Activated T-helper 1 cell treated with anti-CD3 and anti-CD28 coated beads, Interleukin-12 subunit alpha, Interleukin-12 subunit beta, Interleukin-2, Interleukin-4 antibody, amounts not matched to agents 30 ng/mL and 10 ng/mL and 1 ng/mL, durations not matched to agents 14 hours and 24 hours and 36 hours (primary cell): Measurements from ENCODE around the gene ATP6V0E1. TPM values are rescaled to one million over a fixed set of nuclear protein-coding genes. Genes with fewer than 3 reads are reported as not detected.
A peak's percentile ranks its signal among the peaks of the same experiment; 100 is the strongest.
"Not testable (repeated sequence)": the region's sequence is repeated elsewhere in the genome, so short reads cannot be mapped to it uniquely, and the experiment has no call there.

ENCODE experiments used
- DNase-seq: peaks from one replicate; pipeline ENCODE4 v3.0.0; 2021; ENCODE audit warnings: low spot score
- H3K27ac Mint-ChIP-seq: one replicate; pipeline ENCODE4 v1.8.0; 2021; ENCODE audit warnings: mild to moderate bottlenecking, mixed read lengths
- H3K27me3 Mint-ChIP-seq: one replicate; pipeline ENCODE4 v1.8.0; 2022; ENCODE audit warnings: mild to moderate bottlenecking, moderate library complexity, mixed read lengths; ENCODE audit not compliant: insufficient read depth
- H3K36me3 Mint-ChIP-seq: one replicate; pipeline ENCODE4 v1.8.0; 2021; ENCODE audit warnings: low read depth, mixed read lengths
- H3K4me1 Mint-ChIP-seq: one replicate; pipeline ENCODE4 v1.8.0; 2021; ENCODE audit warnings: low read depth, mixed read lengths
- H3K4me3 Mint-ChIP-seq: one replicate; pipeline ENCODE4 v1.8.0; 2021; ENCODE audit warnings: mild to moderate bottlenecking, moderate library complexity, mixed read lengths
- H3K9me3 Mint-ChIP-seq: one replicate; pipeline ENCODE4 v1.8.0; 2021; ENCODE audit warnings: mixed read lengths
- intact Hi-C: fragments of 100-400 bp; cut with micrococcal nuclease; formaldehyde crosslinking; loops from one replicate; pipeline ENCODE4 v1.15.1; 2024
- total RNA-seq: library from RNA; stranded (reverse); gene quantifications from 2 replicates; pipeline ENCODE4 v1.2.3, GENCODE V29; 2022

Gene ATP6V0E1
- total RNA-seq, 1 donor from 2014 or later, result 149 TPM

DNA sequence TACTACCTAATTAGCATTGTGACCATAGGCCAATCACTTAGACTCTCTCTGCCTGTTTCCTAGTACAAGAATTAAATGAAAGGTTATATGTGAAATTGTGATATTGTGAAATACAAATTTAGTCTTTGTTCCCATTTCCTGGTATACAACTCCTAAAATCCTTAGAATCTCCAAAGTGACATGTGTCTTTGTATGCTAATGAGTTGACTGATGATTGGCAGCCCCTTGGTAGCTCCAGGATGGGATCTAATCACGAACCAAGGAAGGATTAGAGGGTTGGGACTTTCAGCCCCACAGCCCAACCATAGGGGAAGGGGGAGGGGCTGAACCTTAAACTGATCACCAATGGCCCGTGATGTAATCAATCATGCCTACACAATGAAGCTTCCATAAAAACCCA, 31.6 kb downstream of the ATP6V0E1 start:
- Mint-ChIP-seq H3K4me1 (peaks cover 34% of the 10 kb centered on the region), H3K36me3 (peaks cover 17% of the 10 kb centered on the region), H3K4me3 (no peak overlapping the region), H3K27me3 (no peaks in the 10 kb centered on the region), H3K27ac (no peak overlapping the region), H3K9me3 (no peaks in the 10 kb centered on the region)
- intact Hi-C loops, result no loop called here
- no peak for DNase-seq

DNA sequence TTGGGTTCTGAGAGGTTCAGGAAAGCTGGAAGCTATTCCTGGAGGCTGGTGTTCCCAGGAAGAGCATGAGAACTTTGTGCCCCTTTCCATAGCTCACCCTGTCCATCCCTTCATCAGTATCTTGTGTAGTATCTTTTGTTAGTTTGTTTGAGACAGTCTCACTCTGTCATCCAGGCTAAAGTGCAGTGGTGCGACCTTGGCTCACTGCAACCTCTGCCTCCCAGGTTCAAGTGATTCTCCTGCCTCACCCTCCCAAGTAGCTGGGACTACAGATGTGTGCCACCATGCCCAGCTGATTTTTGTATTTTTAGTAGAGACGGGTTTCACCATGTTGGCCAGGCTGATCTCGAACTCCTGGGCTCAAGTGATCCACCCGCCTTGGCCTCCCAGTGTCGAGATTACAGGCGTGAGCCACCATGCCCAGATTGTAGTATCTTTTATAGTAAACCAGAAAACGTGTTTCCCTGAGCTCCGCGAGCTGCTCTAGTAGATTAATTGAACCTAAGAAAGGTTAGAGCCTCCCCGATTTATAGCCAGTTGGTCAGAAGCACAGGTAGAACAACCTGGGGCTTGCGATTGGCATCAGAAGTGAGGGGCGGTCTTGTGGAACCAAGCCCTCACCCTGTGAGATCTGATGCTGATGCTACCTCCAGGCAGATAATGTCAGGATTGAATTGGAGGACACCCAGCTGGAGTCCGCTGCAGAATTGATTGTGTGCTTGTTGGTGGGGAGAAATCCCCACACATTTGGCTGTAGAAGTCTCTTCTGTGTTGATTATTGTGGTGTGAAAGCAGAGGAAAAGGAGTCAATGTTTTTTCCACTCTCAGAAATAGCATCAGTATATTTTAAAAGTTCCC, 32.3 kb downstream of the ATP6V0E1 start:
- intact Hi-C loops, result no loop called here
- Mint-ChIP-seq H3K4me3 (no peak overlapping the region), H3K27ac (peak overlapping the region; percentile 49), H3K4me1 (peaks cover 28% of the 10 kb centered on the region), H3K27me3 (no peaks in the 10 kb centered on the region), H3K36me3 (peaks cover 19% of the 10 kb centered on the region), H3K9me3 (no peaks in the 10 kb centered on the region)
- no peak for DNase-seq

DNA sequence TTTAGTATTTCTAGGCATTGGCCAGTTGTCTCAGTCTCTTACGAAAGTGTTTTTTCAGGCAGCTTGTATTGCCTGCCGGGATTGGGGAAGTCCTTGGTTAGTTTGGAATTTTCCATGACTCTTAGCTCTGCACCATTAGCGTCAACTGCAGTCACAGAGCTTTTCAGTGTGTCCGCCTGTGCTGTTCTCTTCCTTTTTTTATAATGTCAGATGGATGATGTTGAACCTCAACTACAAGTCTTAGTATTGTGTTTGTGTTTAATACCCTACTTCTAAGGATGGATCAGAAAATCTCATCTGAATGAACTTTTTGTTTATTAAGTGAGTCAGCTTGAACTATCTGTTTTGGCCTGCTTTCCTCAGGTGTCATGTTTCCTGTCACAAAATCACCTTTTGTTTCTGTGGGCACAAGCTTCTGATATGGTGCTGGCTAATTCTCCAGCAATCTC, 33.1 kb downstream of the ATP6V0E1 start:
- no peak for DNase-seq
- Mint-ChIP-seq H3K27me3 (no peaks in the 10 kb centered on the region), H3K4me1 (peaks cover 27% of the 10 kb centered on the region), H3K27ac (peak overlapping the region; percentile 49), H3K36me3 (peaks cover 26% of the 10 kb centered on the region), H3K4me3 (no peak overlapping the region), H3K9me3 (no peaks in the 10 kb centered on the region)
- intact Hi-C loops, result no loop called here

DNA sequence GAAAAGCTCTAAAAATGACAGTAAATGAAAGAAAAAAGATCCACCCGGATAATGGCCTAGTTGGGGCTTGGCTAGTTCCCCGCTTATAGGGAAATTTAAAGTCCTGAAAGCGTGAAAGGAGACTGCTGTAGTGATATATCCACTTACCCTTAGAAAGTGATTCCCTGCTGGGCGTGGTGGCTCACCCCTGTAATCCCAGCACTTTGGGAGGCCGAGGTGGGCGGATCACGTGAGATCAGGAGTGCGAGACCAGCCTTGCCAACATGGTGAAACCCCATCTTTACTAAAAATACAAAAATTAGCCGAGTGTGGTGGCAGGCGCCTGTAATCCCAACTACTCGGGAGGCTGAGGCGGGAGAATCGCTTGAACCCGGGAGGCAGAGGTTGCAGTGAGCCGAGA, 33.5 kb downstream of the ATP6V0E1 start:
- peaks cover 22% of the 10 kb centered on the region for H3K4me1 Mint-ChIP-seq
- intact Hi-C loops, result not testable (repeated sequence)

DNA sequence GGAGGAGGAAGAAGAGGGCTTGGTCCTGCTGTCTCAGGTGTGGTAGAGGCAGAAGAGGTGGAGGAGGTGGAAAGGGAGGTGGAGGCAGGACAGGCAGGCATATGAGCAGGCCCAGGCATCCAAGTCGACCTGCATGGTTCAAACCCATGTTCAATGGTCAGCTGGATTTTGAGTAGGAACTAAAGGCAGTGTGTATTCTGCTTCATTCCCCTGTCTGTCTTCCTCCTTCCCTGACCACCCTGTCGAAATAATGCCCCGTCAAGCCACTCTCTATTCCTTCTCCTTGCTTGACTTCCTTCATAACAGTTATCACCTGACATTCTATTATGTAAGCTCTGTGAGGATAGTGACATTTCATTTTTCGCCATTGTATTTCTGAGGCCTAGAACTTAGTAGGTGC, 34.8 kb downstream of the ATP6V0E1 start:
- intact Hi-C loops, result no loop called here

More for the DNA sequence above, 33.5 kb downstream of the ATP6V0E1 start:
- H3K27me3 Mint-ChIP-seq, H3K4me3 Mint-ChIP-seq, H3K9me3 Mint-ChIP-seq, DNase-seq: not testable (repeated sequence)
- Mint-ChIP-seq H3K27ac (peak overlapping the region; percentile 35), H3K36me3 (peaks cover 27% of the 10 kb centered on the region)

DNA sequence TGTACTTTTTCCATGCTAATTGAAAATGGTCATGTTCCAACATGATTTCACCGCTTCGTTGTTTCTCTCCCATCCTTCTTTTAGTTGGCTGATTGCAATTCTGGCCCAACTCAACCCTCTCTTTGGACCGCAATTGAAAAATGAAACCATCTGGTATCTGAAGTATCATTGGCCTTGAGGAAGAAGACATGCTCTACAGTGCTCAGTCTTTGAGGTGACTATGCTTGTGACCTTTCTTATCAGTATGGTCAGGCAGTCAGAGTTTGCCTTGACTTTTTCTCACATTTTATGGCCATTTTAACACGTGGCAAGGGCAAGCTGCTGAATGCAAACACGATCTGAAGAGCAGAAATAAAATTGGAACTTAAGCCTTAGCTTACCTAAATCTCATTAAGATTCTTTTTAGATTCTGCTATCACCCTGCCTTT, 36.6 kb downstream of the ATP6V0E1 start:
- no peaks in the 10 kb centered on the region for H3K9me3 Mint-ChIP-seq
- H3K27me3 Mint-ChIP-seq, result no peaks in the 10 kb centered on the region
- H3K4me3 Mint-ChIP-seq, result no peak overlapping the region
- intact Hi-C loops, result no loop called here
- no peak for DNase-seq
- peaks cover 21% of the 10 kb centered on the region for H3K4me1 Mint-ChIP-seq
- H3K27ac Mint-ChIP-seq, result no peak overlapping the region
- H3K36me3 Mint-ChIP-seq, result peaks cover 32% of the 10 kb centered on the region

More for the DNA sequence above, 34.8 kb downstream of the ATP6V0E1 start:
- Mint-ChIP-seq H3K27me3 (no peaks in the 10 kb centered on the region), H3K36me3 (peaks cover 29% of the 10 kb centered on the region), H3K27ac (no peak overlapping the region), H3K4me1 (peaks cover 21% of the 10 kb centered on the region), H3K9me3 (no peaks in the 10 kb centered on the region), H3K4me3 (no peak overlapping the region)
- no peak for DNase-seq

DNA sequence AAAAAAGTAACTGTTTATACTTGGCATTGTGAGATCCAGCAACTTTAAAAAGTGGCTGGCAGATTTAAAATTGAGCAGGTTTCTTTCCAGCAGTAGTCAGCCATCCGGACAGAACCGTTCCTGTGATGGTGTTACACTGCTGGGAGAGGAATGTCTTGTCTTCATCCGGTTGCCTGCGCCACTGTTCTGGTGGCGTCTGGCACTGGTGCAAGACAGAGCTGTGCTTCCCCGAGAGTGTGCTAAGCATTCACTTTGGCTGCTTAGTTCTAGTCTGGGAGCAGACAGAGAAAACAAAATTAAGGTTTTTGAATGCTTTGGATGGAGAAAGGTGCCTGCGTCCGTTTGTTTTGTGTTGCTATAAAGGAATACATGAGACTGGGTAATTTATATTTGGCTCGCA, 37.1 kb downstream of the ATP6V0E1 start:
- Mint-ChIP-seq H3K9me3 (no peaks in the 10 kb centered on the region), H3K36me3 (peaks cover 32% of the 10 kb centered on the region), H3K4me3 (no peak overlapping the region), H3K27me3 (no peaks in the 10 kb centered on the region), H3K27ac (no peak overlapping the region), H3K4me1 (peaks cover 21% of the 10 kb centered on the region)
- no peak for DNase-seq
- intact Hi-C loops, result no loop called here

DNA sequence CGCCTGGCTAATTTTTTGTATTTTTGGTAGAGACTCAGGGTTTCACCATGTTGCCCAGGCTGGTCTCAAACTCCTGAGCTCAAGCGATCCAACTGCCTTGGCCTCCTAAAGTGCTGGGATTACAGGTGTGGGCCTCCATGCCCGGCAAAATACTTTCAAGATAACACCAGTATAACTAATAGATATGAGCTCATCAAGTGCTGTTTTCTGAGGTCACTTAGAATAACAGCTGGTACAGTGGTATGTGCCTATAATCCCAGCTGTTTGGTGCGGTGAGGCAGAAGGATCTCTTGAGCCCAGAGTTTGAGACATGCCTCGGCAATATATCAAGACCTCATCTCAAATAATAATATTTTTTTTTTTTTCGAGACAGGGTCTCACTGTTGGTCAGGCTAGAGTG, 42.1 kb downstream of the ATP6V0E1 start:
- H3K27me3 Mint-ChIP-seq, result no peaks in the 10 kb centered on the region
- no peak overlapping the region for H3K27ac Mint-ChIP-seq
- no peaks in the 10 kb centered on the region for H3K4me1 Mint-ChIP-seq
- no peaks in the 10 kb centered on the region for H3K9me3 Mint-ChIP-seq
- no peak for DNase-seq
- intact Hi-C loops, result no loop called here
- no peak overlapping the region for H3K4me3 Mint-ChIP-seq
- peaks cover 18% of the 10 kb centered on the region for H3K36me3 Mint-ChIP-seq

DNA sequence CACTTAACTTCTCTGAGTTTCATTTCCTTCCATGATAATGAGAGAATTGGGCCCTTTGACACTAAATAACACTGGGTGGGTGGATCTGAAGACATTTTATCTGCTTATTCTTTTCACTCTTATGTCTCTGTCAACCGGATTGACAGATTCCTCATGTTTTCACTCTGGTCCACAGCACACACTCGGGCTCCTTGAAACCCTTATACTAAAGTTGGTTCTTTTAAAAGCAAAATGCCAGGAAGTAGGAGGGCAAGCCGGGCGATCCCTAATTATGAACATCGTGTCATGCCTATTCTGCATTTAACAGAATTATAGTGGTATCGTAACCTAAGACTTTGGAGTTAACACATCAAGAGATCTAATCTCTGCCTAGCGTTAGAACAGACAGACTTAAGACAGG, 44.3 kb downstream of the ATP6V0E1 start:
- Mint-ChIP-seq H3K9me3 (no peaks in the 10 kb centered on the region), H3K4me3 (no peak overlapping the region), H3K36me3 (peaks cover 3% of the 10 kb centered on the region), H3K27ac (no peak overlapping the region), H3K4me1 (no peaks in the 10 kb centered on the region), H3K27me3 (no peaks in the 10 kb centered on the region)
- no peak for DNase-seq
- intact Hi-C loops, result no loop called here

DNA sequence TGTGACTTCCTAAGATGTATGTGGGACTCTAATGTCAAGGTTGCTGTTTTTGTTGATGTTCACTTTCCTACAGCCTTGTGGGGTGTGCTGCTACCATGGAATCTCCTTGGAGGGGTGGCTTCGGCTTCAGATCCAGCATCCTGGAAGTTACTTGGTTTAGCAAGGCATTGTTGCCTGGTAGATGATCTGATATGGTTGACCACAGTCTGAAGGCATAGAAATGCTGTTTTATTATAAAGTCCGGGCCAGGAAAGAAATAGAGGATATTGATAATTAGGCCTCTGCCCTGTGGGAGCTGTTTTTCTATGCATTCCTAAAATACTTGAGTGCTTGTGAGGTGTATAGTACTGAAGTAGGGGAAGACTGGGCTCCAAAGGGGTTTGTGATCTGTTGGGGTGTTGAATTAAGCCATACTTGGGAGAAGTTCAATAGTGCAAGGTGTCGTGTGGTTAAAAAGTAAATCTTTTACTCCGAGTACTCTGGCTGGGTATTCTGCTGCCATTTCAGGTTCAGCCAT, 45.3 kb downstream of the ATP6V0E1 start:
- H3K36me3 Mint-ChIP-seq, result peaks cover 6% of the 10 kb centered on the region
- H3K4me3 Mint-ChIP-seq, result no peak overlapping the region
- intact Hi-C loops, result no loop called here
- H3K4me1 Mint-ChIP-seq, result peaks cover 7% of the 10 kb centered on the region
- no peaks in the 10 kb centered on the region for H3K27me3 Mint-ChIP-seq
- DNase-seq, result no peak
- no peak overlapping the region for H3K27ac Mint-ChIP-seq
- no peaks in the 10 kb centered on the region for H3K9me3 Mint-ChIP-seq

DNA sequence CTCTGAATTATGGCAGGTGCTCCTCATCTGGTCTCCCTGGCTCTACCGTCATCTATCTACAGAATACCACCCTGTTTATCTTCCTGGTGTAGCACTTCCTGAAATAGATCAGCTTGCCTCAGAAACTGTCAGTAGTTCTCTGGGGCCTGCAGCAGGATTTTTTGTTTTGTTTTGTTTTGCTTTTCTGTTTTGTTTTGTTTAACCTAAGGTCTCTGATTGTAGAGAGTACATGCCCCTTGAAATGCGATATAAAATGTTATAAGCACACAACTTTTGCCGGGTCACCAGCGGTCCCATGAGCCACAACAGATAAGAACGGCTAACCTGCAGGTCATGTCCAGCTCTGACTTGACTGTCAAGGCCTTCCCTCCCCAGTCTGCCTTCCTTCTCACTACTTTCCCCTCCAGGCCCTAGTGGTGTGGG, 45.9 kb downstream of the ATP6V0E1 start:
- H3K4me1 Mint-ChIP-seq, result peaks cover 14% of the 10 kb centered on the region
- no peaks in the 10 kb centered on the region for H3K9me3 Mint-ChIP-seq
- no peak overlapping the region for H3K4me3 Mint-ChIP-seq
- H3K27ac Mint-ChIP-seq, result no peak overlapping the region
- no peaks in the 10 kb centered on the region for H3K27me3 Mint-ChIP-seq
- intact Hi-C loops, result no loop called here
- DNase-seq, result no peak
- H3K36me3 Mint-ChIP-seq, result peaks cover 7% of the 10 kb centered on the region

DNA sequence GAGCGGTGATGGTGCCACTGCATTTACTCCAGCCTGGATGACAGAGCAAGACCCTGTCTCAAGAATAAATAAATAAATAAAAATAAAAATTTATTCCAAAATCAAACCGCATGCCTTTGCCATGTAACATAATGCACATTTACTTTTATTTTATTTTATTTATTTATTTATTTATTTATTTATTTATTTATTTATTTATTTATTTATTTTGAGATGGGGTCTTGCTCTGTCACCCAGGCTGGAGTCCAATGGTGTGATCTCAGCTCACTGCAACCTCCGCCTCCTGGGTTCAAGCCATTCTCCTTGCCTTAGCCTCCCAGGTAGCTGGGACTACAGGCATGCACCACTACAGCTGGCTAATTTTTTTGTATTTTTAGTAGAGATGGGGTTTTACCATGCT, 48.5 kb downstream of the ATP6V0E1 start:
- H3K9me3 Mint-ChIP-seq, H3K27ac Mint-ChIP-seq, intact Hi-C loops, DNase-seq, H3K27me3 Mint-ChIP-seq, H3K4me3 Mint-ChIP-seq: not testable (repeated sequence)
- peaks cover 38% of the 10 kb centered on the region for H3K4me1 Mint-ChIP-seq
- H3K36me3 Mint-ChIP-seq, result peaks cover 21% of the 10 kb centered on the region

DNA sequence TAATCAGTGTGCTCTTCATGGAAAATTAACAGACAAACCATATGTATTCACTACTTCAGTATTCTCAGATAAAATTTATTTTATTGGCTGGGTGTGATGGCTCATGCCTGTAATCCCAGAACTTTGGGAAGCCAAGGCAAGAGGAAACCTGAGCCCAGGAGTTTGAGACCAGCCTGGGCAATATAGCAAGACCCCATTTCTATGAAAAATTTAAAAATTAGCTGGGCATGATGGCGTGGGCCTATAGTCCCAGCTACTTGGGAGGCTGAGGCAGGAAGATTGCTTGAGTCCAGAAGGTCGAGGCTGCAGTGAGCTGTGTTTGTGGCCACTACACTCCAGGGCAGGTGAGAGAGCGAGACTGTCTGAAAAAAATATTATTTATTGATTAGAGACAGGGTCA, 49.2 kb downstream of the ATP6V0E1 start:
- no peaks in the 10 kb centered on the region for H3K27me3 Mint-ChIP-seq
- no peak overlapping the region for H3K4me3 Mint-ChIP-seq
- peaks cover 42% of the 10 kb centered on the region for H3K4me1 Mint-ChIP-seq
- H3K9me3 Mint-ChIP-seq, result no peaks in the 10 kb centered on the region
- DNase-seq, result no peak
- H3K36me3 Mint-ChIP-seq, result peaks cover 24% of the 10 kb centered on the region
- H3K27ac Mint-ChIP-seq, result no peak overlapping the region
- intact Hi-C loops, result no loop called here
